ENCODE results near the gene KCNN4. TPM values are rescaled to one million over a fixed set of nuclear protein-coding genes. Genes with fewer than 3 reads are reported as not detected.
"Not testable (repeated sequence)": the region's sequence is repeated elsewhere in the genome, so short reads cannot be mapped to it uniquely, and the experiment has no call there.

KCNN4 gene
- total RNA-seq, 1 experiment from 2014 or later = 0.26 TPM

DNA sequence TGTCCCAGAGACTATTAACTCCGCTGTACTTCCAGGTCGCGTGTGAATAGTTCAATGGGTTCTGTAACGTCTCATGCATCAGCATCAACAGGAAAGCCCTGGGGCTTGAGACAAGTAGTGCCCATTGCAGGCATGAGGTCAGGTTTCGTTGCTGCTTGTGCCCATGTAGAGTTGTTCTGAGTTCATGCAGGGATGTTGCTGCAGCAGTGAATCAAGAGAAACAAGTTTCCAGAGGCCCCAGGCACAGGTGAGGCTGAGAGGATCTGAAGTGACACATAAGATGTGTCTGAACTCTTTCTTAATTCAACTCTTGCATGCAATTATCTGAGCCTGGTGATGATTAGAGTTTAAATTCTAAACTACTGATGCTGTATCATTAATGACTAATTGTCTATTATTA lies 37.7 kb upstream of the KCNN4 start:
- Histone ChIP-seq H4K8ac (replicated peaks; ENCODE audit: insufficient read length, low read depth, low read length) (no peak overlapping the region), H3K4me2 (ENCODE audit: insufficient read depth, insufficient read length, low read length) (no peak overlapping the region), H4K91ac (ENCODE audit: insufficient read length, low read depth, low read length) (no peak overlapping the region), H4K5ac (ENCODE audit: insufficient read length, low read depth, low read length) (no peak overlapping the region), H4K20me1 (ENCODE audit: control insufficient read depth, insufficient read depth, insufficient read length) (no peaks in the 10 kb centered on the region), H2BK12ac (ENCODE audit: insufficient read length, low read depth, low read length) (no peak overlapping the region), H3K27me3 (ENCODE audit: insufficient read depth, low read length) (no peaks in the 10 kb centered on the region; the same call in 1 of the 2 replicates), H3K79me1 (ENCODE audit: insufficient read depth, low read depth, low read length, poor library complexity, severe bottlenecking) (no peaks in the 10 kb centered on the region), H3T11ph (ENCODE audit: low read length) (no peak overlapping the region), H3K23me2 (ENCODE audit: insufficient read length, low read depth, low read length, poor library complexity, severe bottlenecking) (peaks cover 4% of the 10 kb centered on the region), H3K56ac (ENCODE audit: insufficient read length, low read depth, low read length) (no peak overlapping the region), H3K18ac (ENCODE audit: insufficient read length, low read depth, low read length) (no peak overlapping the region), H2BK15ac (ENCODE audit: low read depth, low read length) (no peak overlapping the region), H3K9ac (ENCODE audit: extremely low read depth, insufficient read length, low read length) (no peak overlapping the region), H2BK120ac (ENCODE audit: low read depth, low read length, poor library complexity, severe bottlenecking) (no peak overlapping the region), H3K4me1 (ENCODE audit: insufficient read depth, low read length) (no peaks in the 10 kb centered on the region), H2BK20ac (ENCODE audit: low read depth, low read length, poor library complexity, severe bottlenecking) (no peak overlapping the region), H2BK5ac (ENCODE audit: insufficient read length, low read length) (no peak overlapping the region), H3K27ac (ENCODE audit: insufficient read length, low read depth, low read length) (no peak overlapping the region), H3K9me3 (ENCODE audit: control insufficient read depth, low read depth, low read length) (no peaks in the 10 kb centered on the region), H3K23ac (ENCODE audit: insufficient read length, low read depth, low read length) (no peak overlapping the region), H3K79me2 (ENCODE audit: insufficient read depth, low read length) (no peaks in the 10 kb centered on the region), H3K14ac (ENCODE audit: insufficient read depth, low read length) (no peak overlapping the region), H2AK5ac (ENCODE audit: insufficient read length, low read length) (no peak overlapping the region), H3K4ac (ENCODE audit: low read depth, low read length) (no peak overlapping the region), H2AFZ (ENCODE audit: low read length) (no peak overlapping the region)
- WGBS (ENCODE audit: extremely low coverage, insufficient read length, low lambda C conversion rate) = no CpG with 5 or more reads among the region's 5 CpGs
- no peak for DNase-seq
- TF ChIP-seq, protein P1, sequence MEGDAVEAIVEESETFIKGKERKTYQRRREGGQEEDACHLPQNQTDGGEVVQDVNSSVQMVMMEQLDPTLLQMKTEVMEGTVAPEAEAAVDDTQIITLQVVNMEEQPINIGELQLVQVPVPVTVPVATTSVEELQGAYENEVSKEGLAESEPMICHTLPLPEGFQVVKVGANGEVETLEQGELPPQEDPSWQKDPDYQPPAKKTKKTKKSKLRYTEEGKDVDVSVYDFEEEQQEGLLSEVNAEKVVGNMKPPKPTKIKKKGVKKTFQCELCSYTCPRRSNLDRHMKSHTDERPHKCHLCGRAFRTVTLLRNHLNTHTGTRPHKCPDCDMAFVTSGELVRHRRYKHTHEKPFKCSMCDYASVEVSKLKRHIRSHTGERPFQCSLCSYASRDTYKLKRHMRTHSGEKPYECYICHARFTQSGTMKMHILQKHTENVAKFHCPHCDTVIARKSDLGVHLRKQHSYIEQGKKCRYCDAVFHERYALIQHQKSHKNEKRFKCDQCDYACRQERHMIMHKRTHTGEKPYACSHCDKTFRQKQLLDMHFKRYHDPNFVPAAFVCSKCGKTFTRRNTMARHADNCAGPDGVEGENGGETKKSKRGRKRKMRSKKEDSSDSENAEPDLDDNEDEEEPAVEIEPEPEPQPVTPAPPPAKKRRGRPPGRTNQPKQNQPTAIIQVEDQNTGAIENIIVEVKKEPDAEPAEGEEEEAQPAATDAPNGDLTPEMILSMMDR (conservative IDR thresholded peaks at IDR 0.05) = no peak
- Mint-ChIP-seq H3K9me3 (peaks cover 28 to 47% of the 10 kb centered on the region in 2 experiments), H3K27ac (no peak overlapping the region), H3K4me1 (peaks cover 0 to 2% of the 10 kb centered on the region in 2 experiments; a peak in 2 of 4 replicates), H3K27me3 (ENCODE audit: low read depth) (peaks cover 21% of the 10 kb centered on the region), H3K4me3 (no peak overlapping the region), H3K36me3 (ENCODE audit: insufficient read depth in 1 of 3, low read depth in 3 of 3) (no peaks in the 10 kb centered on the region; a peak in 1 of 7 replicates)

DNA sequence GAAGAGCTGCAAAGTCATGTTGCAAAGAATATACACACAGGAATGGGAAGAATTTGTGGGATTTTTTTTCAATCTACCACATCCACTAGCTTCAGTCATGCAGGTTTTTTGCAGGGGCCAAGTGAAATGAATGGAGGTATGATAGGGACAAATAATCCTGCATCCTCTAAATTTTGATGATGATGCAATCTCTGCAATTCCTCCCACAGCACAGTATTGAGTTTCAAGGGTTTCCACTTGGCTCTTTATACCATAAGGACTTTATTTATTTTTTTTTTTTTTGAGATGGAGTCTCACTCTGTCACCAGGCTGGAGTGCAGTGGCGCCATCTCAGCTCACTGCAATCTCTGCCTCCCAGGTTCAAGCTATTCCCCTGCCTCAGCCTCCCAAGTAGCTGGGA lies 36.7 kb upstream of the KCNN4 start:
- not testable (repeated sequence) for H3K27me3 ChIP-seq (ENCODE audit: insufficient read depth, low read length); H2AFZ ChIP-seq (ENCODE audit: low read length); H4K91ac ChIP-seq (ENCODE audit: insufficient read length, low read depth, low read length); H2BK120ac ChIP-seq (ENCODE audit: low read depth, low read length, poor library complexity, severe bottlenecking); H2BK5ac ChIP-seq (ENCODE audit: insufficient read length, low read length); H3K23me2 ChIP-seq (ENCODE audit: insufficient read length, low read depth, low read length, poor library complexity, severe bottlenecking); H3T11ph ChIP-seq (ENCODE audit: low read length); H2BK20ac ChIP-seq (ENCODE audit: low read depth, low read length, poor library complexity, severe bottlenecking); H3K27ac ChIP-seq (ENCODE audit: insufficient read length, low read depth, low read length); H3K4me1 ChIP-seq (ENCODE audit: insufficient read depth, low read length); H3K4me3 Mint-ChIP-seq; H3K4me2 ChIP-seq (ENCODE audit: insufficient read depth, insufficient read length, low read length); H3K4me1 Mint-ChIP-seq; H2AK5ac ChIP-seq (ENCODE audit: insufficient read length, low read length); H3K79me2 ChIP-seq (ENCODE audit: insufficient read depth, low read length); H3K18ac ChIP-seq (ENCODE audit: insufficient read length, low read depth, low read length); DNase-seq; H3K14ac ChIP-seq (ENCODE audit: insufficient read depth, low read length); H3K79me1 ChIP-seq (ENCODE audit: insufficient read depth, low read depth, low read length, poor library complexity, severe bottlenecking); H3K27ac Mint-ChIP-seq; H4K8ac ChIP-seq (replicated peaks; ENCODE audit: insufficient read length, low read depth, low read length); H3K4ac ChIP-seq (ENCODE audit: low read depth, low read length); H3K9me3 ChIP-seq (ENCODE audit: control insufficient read depth, low read depth, low read length); H2BK15ac ChIP-seq (ENCODE audit: low read depth, low read length); H3K9ac ChIP-seq (ENCODE audit: extremely low read depth, insufficient read length, low read length); H4K5ac ChIP-seq (ENCODE audit: insufficient read length, low read depth, low read length); H4K20me1 ChIP-seq (ENCODE audit: control insufficient read depth, insufficient read depth, insufficient read length); H3K56ac ChIP-seq (ENCODE audit: insufficient read length, low read depth, low read length); H3K23ac ChIP-seq (ENCODE audit: insufficient read length, low read depth, low read length); H3K36me3 Mint-ChIP-seq (ENCODE audit: insufficient read depth in 1 of 3, low read depth in 3 of 3); H2BK12ac ChIP-seq (ENCODE audit: insufficient read length, low read depth, low read length)
- peaks cover 22% of the 10 kb centered on the region for H3K27me3 Mint-ChIP-seq (ENCODE audit: low read depth)
- no CpG with 5 or more reads among the region's 1 CpG for WGBS (ENCODE audit: extremely low coverage, insufficient read length, low lambda C conversion rate)
- H3K9me3 Mint-ChIP-seq = peaks cover 24 to 42% of the 10 kb centered on the region in 2 experiments
